Measurements from ENCODE around the gene RANBP3.
"Not testable (repeated sequence)": the region's sequence is repeated elsewhere in the genome, so short reads cannot be mapped to it uniquely, and the experiment has no call there.

The RANBP3 gene

GRCh38 chr19:5877882-5878281 is 100.1 kb downstream of the RANBP3 start:
- DNase-seq = no peak

GRCh38 chr19:5877427-5877826 is 100.5 kb downstream of the RANBP3 start:
- no peak for DNase-seq

GRCh38 chr19:5874496-5874895 is 103.4 kb downstream of the RANBP3 start:
- DNase-seq = not testable (repeated sequence)

- DNase-seq = no peak
These were observed 104.2 kb downstream of the RANBP3 start for GRCh38 chr19:5873617-5874199.

- no peak for DNase-seq
These were observed 107.0 kb downstream of the RANBP3 start for GRCh38 chr19:5870986-5871394.

- no peak for DNase-seq
These were observed 110.5 kb downstream of the RANBP3 start for GRCh38 chr19:5867201-5868136.

Measured in NCI-H2227 treated with DMSO at 0.1 percent for 48 hours (cell line).